Glutamatergic neuron (in vitro differentiated cells): Measurements from ENCODE around the gene PCYT1B. TPM values are rescaled to one million over a fixed set of nuclear protein-coding genes. Genes with fewer than 3 reads are reported as not detected.
"Not testable (repeated sequence)": the region's sequence is repeated elsewhere in the genome, so short reads cannot be mapped to it uniquely, and the experiment has no call there.

Experiments used
- DNase-seq: peaks from one replicate; pipeline ENCODE4 v3.0.0; 2022
- H3K27ac Mint-ChIP-seq: one replicate; pipeline ENCODE4 v1.8.0; 2020; ENCODE audit warnings: mild to moderate bottlenecking, mixed read lengths, inconsistent platforms; ENCODE audit not compliant: unreplicated experiment
- H3K27me3 Mint-ChIP-seq: one replicate; pipeline ENCODE4 v1.8.0; 2020; ENCODE audit warnings: mild to moderate bottlenecking, moderate library complexity, mixed read lengths, inconsistent platforms; ENCODE audit not compliant: unreplicated experiment
- H3K36me3 Mint-ChIP-seq: one replicate; pipeline ENCODE4 v1.8.0; 2020; ENCODE audit warnings: mild to moderate bottlenecking, mixed read lengths, inconsistent platforms; ENCODE audit not compliant: unreplicated experiment
- H3K4me1 Mint-ChIP-seq: one replicate; pipeline ENCODE4 v1.8.0; 2020; ENCODE audit warnings: mild to moderate bottlenecking, low read depth, mixed read lengths, inconsistent platforms; ENCODE audit not compliant: unreplicated experiment
- H3K4me3 Mint-ChIP-seq: one replicate; pipeline ENCODE4 v1.8.0; 2020; ENCODE audit warnings: mild to moderate bottlenecking, mixed read lengths, inconsistent platforms; ENCODE audit not compliant: unreplicated experiment
- H3K9me3 Mint-ChIP-seq: one replicate; pipeline ENCODE4 v1.8.0; 2020; ENCODE audit warnings: mild to moderate bottlenecking, moderate library complexity, mixed read lengths, inconsistent platforms; ENCODE audit not compliant: unreplicated experiment
- total RNA-seq: library from RNA; stranded (reverse); fragmentation: NEBNext Ultra II Directional; extraction: Animal tissue kit (Norgen Biotek cat#: 25700); gene quantifications from one replicate; pipeline ENCODE4 v1.2.1, GENCODE V29; 2021; ENCODE audit not compliant: unreplicated experiment
- TF ChIP-seq, protein P1 (sequence below): fragments of 200-600 bp; sonication (generic); IDR thresholded peaks from one replicate; pipeline ENCODE4 v1.5.0; 2021; ENCODE audit not compliant: partially characterized antibody, unreplicated experiment

Gene PCYT1B
- total RNA-seq, 1 donor from 2014 or later: 19.5 TPM

- peak overlapping the region; percentile 12 for H3K27ac Mint-ChIP-seq
- H3K27me3 Mint-ChIP-seq: peaks cover 2% of the 10 kb centered on the region
- no peaks in the 10 kb centered on the region for H3K9me3 Mint-ChIP-seq
- peak; percentile 27 for DNase-seq
- no peak overlapping the region for H3K4me3 Mint-ChIP-seq
- TF ChIP-seq, protein P1, sequence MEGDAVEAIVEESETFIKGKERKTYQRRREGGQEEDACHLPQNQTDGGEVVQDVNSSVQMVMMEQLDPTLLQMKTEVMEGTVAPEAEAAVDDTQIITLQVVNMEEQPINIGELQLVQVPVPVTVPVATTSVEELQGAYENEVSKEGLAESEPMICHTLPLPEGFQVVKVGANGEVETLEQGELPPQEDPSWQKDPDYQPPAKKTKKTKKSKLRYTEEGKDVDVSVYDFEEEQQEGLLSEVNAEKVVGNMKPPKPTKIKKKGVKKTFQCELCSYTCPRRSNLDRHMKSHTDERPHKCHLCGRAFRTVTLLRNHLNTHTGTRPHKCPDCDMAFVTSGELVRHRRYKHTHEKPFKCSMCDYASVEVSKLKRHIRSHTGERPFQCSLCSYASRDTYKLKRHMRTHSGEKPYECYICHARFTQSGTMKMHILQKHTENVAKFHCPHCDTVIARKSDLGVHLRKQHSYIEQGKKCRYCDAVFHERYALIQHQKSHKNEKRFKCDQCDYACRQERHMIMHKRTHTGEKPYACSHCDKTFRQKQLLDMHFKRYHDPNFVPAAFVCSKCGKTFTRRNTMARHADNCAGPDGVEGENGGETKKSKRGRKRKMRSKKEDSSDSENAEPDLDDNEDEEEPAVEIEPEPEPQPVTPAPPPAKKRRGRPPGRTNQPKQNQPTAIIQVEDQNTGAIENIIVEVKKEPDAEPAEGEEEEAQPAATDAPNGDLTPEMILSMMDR: no peak
- no peaks in the 10 kb centered on the region for H3K36me3 Mint-ChIP-seq
- H3K4me1 Mint-ChIP-seq: peaks cover 2% of the 10 kb centered on the region
These were observed 27.5 kb downstream of the PCYT1B start for GRCh38 chrX:24619647-24620046.

GRCh38 chrX:24610516-24610915, 36.6 kb downstream of the PCYT1B start:
- Mint-ChIP-seq H3K9me3 (no peaks in the 10 kb centered on the region), H3K36me3 (no peaks in the 10 kb centered on the region), H3K27me3 (no peaks in the 10 kb centered on the region), H3K4me1 (no peaks in the 10 kb centered on the region), H3K4me3 (no peak overlapping the region), H3K27ac (no peak overlapping the region)
- TF ChIP-seq, protein P1: no peak
- no peak for DNase-seq

- Mint-ChIP-seq H3K4me3 (no peak overlapping the region), H3K27ac (no peak overlapping the region), H3K27me3 (no peaks in the 10 kb centered on the region)
These were observed 39.5 kb downstream of the PCYT1B start for GRCh38 chrX:24607616-24608015.

DNA sequence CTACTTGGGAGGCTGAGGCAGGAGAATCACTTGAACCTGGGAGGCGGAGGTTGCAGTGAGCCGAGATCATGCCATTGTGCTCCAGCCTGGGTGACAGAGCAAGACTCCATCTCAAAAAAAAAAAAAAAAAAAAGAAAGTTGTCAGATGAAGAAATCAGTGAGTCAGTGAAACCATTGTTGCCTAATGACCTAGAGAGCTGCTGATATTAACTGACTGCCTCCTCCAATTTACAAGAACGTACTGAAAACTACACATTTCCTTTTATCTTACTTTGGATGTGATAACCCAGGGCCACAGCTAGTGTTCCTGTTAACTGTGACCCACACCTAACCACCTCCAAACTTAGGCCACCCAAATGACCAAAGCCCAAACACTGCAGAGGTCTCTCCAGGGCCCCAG, 41.2 kb downstream of the PCYT1B start:
- H3K4me3 Mint-ChIP-seq, H3K4me1 Mint-ChIP-seq, H3K9me3 Mint-ChIP-seq, H3K27me3 Mint-ChIP-seq, DNase-seq, H3K27ac Mint-ChIP-seq, H3K36me3 Mint-ChIP-seq: not testable (repeated sequence)

More at GRCh38 chrX:24607616-24608015, 39.5 kb downstream of the PCYT1B start:
- H3K9me3 Mint-ChIP-seq: no peaks in the 10 kb centered on the region
- no peak for DNase-seq
- no peaks in the 10 kb centered on the region for H3K4me1 Mint-ChIP-seq
- TF ChIP-seq, protein P1: no peak
- H3K36me3 Mint-ChIP-seq: no peaks in the 10 kb centered on the region

GRCh38 chrX:24603191-24603590, 44.0 kb downstream of the PCYT1B start:
- no peak overlapping the region for H3K4me3 Mint-ChIP-seq
- H3K9me3 Mint-ChIP-seq: no peaks in the 10 kb centered on the region
- TF ChIP-seq, protein P1: no peak
- no peak overlapping the region for H3K27ac Mint-ChIP-seq
- H3K36me3 Mint-ChIP-seq: no peaks in the 10 kb centered on the region
- H3K4me1 Mint-ChIP-seq: no peaks in the 10 kb centered on the region
- no peak for DNase-seq
- no peaks in the 10 kb centered on the region for H3K27me3 Mint-ChIP-seq

DNA sequence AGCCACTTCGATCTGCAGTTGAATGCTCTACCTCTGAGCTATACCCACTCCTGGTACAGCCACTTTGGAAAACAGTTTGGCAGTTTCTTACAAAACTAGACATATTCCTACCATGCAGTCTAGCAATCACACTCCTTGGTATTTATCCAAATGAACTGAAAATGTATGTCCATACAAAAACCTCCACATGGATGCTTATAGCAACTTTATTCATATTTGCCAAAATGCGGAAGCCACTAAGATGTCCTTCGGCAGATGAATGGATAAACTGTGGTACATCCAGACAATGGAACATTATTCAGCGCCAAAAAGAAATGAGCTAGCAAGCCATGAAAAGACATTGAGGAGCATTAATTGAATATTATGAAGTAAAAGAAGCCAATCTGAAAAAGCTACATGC, 45.3 kb downstream of the PCYT1B start:
- no peaks in the 10 kb centered on the region for H3K27me3 Mint-ChIP-seq
- H3K9me3 Mint-ChIP-seq: no peaks in the 10 kb centered on the region
- no peak for DNase-seq
- no peak overlapping the region for H3K27ac Mint-ChIP-seq
- no peaks in the 10 kb centered on the region for H3K4me1 Mint-ChIP-seq
- TF ChIP-seq, protein P1: no peak
- H3K36me3 Mint-ChIP-seq: no peaks in the 10 kb centered on the region
- H3K4me3 Mint-ChIP-seq: no peak overlapping the region
